ENCODE measurements around the gene DCHS1.
A peak's percentile ranks its signal among the peaks of the same experiment; 100 is the strongest.

Gene DCHS1

DNA sequence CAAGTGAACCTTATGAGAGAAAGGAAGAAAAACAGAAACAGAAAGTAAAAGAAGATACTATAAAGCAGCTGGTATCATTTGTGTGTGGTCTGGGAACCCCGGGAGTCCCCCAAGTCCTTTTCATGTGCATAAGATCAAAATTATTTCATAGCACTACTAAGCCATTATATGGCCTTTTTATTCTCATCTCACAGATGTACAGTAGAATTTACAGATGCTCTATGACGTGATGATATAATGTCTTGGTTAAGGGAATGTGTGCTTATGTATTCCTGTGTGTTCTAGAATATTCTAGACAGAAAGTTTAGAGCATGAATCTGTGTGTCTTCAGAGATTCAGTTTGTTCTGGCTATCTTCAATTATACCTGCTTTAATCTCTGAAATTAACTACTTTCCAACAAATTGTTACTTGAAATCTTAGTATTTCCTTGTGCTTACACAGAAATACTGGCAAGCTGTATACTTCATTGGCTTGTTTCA lies 27.8 kb downstream of the DCHS1 start:
- no peak for DNase-seq (ENCODE audit: low read depth)

DNA sequence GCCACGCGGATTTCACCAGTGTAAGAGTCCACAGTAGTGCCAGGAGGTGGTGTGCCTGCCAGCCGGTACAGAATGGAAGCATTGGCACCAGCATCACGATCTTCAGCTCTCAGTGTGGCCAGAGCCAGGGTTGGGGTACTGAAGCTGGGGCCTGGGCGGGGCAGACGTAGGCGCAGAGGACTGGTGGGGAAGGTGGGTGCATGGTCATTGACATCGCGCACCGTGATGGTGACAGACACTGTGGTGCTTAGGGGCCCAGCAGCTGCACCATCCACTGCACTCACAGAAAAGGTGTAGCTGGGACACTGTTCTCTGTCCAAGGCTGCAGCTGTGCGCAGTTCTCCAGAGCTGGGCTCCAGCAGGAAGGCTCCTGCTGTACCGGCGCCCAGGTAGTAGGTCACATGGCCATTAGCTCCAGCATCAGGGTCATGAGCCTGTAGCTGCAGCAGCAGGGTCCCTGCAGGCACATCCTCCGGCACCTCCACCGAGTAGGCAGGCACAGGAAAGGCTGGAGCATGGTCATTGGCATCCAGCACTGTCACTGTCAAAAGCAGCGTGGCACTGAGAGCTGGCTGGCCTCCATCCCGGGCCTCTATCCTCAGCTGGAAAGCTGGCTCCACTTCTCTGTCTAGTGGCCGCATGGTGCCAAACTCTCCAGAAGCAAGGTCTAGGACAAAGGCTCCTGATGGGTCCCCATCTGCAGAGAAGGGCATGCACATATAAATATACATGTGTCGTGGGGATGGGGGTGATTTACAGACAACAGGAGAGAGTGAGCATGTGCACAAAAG lies 28.4 kb downstream of the DCHS1 start:
- no peak for DNase-seq (ENCODE audit: low read depth)

DNA sequence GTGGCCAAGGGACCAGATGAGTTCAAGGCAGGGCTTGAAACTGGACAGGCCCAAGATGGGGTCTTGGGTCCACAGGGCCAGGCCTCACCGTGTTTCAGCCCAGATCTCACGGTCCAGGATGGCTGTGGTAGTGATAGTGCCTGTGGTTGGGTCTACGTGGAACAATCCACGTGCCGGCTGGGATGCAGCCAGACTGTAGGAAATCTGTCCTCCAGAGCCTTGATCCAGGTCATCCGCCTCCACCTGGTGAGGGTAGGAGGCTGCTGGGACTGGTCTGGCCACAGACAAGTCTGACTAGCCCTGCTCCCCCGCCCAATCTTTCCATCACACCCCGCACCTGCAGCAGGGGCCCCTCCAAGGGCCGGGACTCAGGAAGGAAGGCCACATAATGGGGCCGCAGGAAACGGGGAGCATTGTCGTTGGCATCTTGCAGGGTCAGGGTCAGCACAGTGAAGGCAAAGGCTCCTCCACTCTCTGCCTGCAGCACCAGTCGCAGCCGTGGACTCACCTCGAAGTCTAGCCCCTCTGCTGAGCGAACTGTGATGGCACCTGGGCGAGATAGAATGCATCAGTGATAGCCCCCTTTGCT lies 29.7 kb downstream of the DCHS1 start:
- no peak for DNase-seq (ENCODE audit: low read depth)

DNA sequence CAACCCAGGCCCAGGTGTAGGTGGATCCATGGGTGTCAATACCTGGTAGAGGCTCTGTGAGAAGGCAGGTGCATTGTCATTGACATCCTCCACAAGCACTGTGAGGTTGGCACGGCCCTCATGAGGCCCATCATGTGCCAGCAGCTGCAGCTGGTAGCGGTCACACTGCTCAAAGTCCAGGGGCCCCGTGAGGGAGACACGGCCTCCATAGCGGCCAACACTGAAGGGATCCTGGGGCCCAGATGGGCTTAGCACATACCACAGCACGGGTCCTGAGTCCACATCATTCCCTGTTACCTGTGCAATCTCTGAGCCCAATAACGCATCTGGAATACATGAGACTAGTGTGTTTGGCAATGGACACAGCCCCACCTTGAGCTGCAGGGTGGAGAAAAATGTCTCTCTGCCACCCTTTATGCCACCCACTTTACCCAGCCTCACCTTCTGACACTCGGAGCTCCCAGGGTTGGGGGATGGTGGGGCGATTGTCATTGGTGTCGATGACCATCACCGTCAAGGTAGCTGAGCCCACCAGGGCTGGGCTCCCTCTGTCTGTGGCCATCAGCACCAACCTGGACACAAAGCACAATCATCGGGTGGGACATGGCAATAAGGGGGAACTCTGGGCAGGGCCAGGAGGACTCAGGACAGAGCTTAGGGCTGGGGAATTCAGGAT lies 30.3 kb downstream of the DCHS1 start:
- DNase-seq (ENCODE audit: low read depth) = no peak

DNA sequence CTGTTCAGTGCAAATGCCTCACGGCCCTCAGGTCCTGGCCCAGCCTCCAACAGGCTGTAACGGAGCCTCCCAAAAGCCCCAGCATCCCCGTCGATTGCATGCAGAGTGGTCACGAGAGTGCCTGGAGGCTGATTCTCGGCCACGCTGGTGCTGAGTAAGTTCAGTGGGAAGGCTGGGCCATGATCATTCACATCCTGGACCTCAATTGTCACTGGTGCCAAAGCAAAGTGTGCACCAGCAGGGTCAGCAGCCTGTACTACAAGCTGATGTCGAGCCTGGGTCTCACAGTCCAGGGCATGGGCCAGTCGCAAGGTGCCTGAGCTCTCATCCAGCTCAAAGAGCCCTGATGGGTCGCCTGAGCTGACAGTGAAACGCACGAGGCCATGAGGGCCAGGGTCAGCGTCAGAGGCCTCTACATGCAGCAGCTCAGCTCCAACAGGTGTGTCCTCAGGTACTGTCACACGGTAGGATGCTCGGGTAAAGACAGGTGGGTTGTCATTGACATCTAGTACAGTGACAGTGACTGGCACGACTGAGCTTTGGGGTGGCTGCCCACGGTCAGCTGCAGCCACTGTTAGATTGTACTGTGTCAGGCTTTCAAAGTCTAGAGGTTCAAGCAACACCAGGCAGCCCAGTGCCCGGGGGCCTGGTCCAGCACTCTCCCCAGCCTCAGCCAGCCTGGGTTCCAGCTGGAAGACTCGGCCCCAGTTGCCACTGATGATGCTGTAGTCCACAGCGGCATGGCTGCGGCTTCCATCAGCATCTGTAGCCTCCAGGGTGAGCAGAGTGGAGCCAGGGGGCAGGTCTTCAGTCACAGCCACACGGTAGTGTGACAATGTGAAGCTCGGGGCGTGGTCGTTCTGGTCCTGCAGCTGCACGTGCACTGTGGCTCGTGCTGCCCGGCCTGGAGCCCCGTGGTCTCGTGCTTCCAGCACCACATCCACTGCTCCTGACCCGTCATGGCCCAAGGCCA lies 31.9 kb downstream of the DCHS1 start:
- DNase-seq (ENCODE audit: low read depth) = no peak

DNA sequence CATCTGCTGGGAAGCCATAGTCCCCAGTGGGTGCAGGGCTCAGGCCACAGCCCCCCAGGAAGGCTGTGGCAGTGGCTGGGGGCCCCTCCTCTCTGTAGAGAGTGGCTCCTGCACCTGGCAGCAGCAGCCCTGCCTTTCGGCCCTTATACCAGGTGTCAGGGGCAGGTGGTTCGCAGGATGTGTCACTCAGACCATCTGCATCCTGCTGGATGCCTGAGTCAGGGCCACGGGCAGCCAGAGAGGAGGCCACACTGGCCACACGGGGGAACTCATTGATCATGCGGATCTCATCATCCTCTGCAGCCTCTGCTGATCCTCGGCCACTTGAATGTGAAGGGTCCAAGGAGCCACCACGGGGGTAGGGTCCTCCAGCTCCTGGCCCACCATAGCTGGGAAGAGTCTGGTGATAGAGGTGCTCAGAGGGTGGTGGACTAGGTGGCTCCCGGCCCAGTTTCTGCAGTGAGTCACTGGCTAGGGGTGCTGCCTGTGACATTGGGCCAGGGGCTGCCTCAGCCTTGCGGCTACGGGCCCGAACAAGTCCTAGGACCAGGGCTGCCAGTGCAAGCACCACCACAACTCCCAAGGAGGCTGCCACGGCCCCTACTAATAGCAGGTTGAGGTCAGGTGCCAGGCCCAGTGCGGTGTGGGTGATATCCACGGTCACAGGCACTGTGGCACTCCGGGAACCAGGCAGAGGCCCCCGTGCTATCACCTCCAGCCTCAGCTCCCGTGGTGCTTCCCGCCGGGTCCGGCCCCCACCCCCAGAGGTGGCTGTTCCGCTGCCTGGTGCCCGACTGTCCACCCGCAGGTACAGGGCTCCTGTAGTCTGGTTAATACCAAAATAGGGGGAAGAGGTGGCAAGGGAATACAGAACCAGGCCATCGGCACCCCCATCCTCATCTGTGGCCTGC lies 33.1 kb downstream of the DCHS1 start:
- no peak for DNase-seq (ENCODE audit: low read depth)

DNA sequence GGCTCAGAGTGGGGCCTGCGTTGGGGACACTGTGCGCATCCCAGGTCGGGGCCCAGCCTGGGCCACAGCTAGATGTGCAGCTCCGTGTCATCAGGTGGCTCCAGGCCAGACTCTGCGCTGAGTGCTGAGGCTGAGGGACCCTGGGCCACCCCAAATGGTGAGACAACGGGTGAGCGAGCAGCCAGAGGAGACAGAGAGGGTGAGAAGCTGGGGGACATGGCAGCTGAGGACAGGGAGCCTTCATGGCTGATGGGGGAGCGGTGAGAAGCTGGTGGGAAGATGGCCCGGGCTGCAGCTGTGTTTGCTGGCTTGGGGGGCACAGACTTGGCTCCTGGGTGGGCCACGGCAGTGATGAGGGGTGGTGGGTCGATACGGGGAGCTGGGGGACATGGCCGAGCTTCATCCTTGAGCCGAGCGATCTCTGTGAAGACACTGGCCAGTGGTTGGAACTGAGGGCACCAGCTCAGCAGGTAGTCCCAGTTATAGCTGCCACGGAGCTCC lies 33.8 kb downstream of the DCHS1 start:
- DNase-seq (ENCODE audit: low read depth) = no peak

DNA sequence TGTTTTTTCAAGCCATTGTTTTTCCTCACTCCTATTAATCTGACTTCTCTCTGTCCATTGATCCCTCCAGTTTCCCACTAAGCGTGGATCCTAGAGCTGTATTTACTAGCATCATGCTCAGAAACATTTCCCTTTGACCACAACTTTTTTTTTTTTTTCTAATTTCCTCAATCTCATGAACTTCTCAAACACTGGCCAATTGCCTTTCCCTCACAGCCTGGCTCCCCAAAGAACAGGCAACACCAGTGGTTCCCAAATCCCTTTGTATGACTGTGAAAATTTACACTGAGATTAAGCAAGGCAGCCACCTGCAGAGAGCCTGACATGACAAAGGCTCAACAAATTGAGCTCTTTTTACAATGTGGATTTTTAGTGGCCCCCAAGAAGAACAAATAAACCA lies 35.0 kb downstream of the DCHS1 start:
- DNase-seq (ENCODE audit: low read depth) = no peak

DNA sequence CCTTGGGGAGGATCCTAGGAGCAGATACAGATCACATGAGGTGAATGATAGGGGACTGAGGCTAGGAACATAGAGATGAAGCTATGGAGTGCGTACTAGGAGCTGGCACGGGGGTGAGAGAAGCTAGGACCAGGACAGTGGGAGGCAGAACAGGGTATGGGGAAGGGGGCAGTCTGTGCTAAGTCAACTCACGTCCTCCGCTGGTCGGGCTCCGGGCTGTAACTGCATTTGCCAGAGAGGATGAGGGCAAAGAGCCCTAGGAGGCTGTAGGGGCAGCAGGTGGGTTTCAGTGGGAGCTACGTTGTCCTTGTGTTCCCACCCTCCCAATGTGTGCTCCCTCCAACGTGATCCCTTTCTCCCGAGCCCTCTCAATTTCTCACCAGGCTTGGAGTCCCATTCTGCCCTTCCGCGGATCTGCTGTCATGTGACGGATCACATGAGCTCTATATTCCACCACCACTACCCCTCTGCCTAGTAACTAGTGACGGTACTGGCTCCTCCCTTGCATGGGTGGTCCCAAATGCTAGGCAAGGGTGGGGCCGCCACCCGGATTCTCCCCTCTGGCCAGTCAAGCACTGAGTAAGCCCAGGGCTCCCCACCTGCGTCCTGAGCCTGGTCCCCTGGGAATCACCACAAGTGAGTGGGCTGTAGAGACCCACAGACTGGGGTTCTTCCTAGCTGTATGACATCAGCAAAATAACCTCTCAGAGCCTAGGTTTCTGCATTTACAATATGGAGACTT lies 36.4 kb downstream of the DCHS1 start, which contains the start of gene TPP1:
Gene TPP1 (minus strand): TSS at position 419 of the 742 bp plus-strand sequence. CDS start 22 bp downstream, at position 397.
- peak; percentile 85 for DNase-seq (ENCODE audit: low read depth)

DNA sequence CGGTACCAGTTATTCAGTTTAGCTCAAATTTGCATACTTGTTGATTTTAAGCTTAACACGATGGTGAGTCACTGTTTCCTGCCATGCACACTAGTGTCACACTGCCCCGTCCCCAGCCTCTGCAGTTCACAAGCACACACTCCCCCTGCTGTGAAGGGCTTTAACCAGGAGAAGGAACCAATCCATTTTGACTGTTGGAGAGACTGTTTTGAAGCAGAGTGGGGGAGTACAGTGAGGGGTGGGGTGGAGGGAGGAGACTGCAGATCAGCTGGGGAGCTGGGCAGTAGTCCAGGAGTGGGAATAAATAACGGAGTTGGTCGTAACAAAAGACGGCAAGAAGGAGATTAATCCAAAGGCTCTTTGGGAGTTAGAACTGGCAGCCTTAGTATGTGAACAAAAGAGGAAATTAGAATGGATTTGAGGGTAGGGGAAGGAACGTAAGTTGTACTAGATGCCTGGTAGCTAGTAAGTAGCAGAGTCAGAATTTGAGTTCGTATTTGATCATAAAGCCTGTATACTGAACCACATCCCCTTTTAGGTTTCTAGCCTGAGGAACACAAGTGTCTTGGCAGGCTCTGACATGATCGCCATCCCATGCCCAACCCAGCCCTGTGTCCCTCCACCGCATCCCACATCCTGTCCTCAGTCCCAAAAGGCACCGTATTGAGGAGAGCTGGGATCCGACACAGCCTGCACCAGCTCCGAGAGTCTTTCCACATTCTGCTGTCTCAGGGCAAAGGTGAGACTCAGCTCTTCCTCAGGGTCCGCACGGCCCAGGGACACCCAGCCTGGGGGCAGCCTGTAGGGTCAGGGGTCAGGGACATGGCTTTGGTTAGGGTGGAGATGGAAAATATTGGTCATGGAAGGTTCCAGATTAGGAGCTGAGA lies 37.2 kb downstream of the DCHS1 start:
- DNase-seq (ENCODE audit: low read depth) = no peak

DNA sequence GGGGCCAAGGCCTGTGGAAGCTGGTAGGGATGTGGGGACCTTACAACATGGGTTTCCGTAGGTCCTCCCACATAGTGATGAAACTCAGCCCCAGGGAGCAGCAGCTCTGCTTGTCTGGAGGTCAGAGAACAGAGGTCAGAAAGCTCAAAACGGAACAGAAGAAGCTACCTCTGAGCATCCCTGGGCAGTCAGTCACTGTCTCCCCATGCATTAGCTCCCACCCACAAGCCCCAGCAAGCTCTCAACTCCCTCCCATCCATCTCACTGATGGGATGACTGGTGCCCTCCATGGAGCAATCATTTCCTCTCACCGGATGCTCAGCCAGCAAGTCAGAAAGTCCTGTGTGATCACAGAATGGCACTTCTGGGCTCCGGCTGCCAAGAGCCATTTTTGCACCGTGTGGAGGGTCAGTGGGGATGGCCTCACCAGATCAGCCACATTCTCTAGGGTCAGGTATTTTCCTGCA lies 38.3 kb downstream of the DCHS1 start:
- no peak for DNase-seq (ENCODE audit: low read depth)

DNA sequence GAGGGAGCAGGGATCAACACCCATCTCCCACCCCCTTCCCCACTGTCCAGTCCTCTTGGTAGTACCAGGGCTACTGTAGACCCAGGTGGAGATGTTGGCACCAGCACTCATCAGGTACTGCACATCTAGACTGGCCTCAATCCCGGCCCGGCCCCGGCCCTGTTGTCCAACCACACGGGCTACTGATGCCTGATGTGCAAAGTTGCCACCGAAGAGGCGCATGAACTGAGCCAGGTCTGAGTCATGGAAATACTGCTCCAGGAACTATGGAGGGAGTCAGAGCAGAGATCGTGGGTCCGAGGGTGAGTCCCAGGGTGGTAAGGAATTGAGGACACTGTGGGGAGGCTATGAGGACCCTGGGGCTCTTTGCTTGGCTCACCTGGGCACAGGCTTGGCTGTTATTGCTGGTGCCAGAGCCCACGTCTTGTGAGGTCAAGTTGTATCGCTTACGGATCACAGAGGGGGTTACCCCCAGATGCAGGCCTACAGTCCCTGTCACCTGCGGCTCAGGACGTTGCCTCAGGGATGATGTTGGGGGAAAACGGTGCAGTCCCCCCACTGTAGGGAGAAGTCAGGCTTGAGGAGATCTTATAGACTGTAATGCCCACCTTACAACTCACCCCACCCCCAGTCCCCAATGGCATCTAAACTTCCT lies 38.9 kb downstream of the DCHS1 start:
- DNase-seq (ENCODE audit: low read depth) = no peak

DNA sequence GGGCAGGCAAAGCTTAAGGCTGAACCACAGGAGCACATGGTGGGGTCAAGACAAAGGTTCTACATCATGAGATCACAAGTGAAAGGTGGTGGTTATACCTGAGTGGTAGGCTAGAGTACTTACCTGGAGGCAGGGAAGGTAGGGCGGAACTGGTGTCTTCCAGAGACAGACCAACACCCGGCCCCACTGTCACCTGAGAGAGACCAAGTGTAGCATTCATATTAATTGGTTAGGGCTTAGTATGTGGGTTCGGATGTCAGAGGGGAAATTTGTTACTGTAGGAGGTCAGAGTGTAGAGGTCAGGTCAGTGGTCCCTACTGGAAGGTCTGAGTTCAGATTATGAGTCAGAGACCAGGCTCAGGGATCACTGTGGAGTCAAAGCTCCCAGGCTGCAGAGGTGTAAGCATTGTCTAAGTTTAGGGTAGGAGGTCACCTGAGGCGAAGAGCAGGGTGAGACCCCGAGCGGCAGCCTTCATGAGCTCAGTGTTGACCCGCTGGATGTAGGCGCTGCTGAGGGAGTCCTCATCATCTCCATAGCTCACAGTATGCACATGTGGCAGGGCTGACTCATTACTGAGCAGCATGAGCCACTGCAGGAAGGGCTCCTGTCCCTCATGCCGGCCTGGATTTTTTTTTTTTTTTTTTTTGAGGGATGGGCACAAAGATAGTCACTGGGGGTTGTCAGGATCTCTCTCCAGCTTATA lies 39.6 kb downstream of the DCHS1 start:
- DNase-seq (ENCODE audit: low read depth) = no peak

DNA sequence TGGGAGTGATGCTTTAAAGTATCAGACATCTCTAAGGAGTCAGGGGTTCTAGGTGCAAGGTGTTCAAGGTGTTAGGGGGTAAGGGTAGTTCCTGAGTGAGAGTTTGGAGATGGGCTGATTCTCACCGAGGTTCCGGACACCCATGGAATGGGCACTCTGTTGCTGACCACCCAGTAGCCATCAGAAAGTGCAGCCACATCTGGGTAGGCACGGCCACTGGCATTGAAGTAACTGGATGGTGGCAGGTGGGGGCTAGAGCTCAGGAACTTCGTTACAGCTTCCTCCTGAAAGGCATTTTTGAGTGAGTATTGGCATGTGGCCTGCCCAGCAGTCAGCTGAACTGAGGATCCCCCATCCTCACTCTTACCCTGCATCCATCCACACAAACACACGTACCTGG lies 40.6 kb downstream of the DCHS1 start:
- DNase-seq (ENCODE audit: low read depth) = no peak

DNA sequence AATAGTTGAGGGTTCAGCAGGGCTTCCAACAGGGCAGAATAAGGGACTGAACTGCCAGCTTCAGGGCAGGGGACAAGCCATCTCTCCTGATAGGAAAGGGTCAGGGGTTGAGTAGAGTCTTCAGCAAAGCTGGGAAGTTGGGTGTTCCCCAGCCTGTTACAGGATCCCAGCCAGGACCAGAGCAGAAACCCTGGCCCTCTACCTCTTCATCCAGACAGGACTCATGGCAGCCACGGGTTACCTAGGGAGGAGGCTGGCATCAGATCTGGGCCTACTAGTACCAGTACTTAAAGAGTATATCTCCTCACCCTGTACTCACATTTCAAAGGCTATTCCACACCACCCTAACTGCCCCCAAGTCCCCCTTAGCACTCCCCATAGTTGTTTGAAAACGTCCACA lies 41.2 kb downstream of the DCHS1 start:
- no peak for DNase-seq (ENCODE audit: low read depth)

DNA sequence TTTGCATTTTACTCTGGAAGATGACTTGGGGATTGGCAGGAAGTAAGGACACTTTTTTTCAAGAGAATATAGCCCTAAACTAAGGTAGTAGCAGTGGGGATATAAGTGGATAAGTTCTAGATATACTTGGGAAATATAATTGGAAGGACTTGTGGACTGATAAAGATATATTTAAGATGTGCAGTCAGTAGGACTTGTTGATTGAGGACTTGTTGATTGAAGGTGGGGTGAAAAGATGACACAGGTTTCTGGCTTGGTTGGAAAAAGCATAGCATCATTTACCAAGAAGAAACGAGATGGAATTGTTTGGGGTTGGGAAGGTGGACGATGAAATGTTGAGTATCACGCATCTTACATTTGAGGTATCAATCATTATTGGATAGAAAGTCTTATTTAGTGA lies 42.1 kb downstream of the DCHS1 start:
- DNase-seq (ENCODE audit: low read depth) = no peak

DNA sequence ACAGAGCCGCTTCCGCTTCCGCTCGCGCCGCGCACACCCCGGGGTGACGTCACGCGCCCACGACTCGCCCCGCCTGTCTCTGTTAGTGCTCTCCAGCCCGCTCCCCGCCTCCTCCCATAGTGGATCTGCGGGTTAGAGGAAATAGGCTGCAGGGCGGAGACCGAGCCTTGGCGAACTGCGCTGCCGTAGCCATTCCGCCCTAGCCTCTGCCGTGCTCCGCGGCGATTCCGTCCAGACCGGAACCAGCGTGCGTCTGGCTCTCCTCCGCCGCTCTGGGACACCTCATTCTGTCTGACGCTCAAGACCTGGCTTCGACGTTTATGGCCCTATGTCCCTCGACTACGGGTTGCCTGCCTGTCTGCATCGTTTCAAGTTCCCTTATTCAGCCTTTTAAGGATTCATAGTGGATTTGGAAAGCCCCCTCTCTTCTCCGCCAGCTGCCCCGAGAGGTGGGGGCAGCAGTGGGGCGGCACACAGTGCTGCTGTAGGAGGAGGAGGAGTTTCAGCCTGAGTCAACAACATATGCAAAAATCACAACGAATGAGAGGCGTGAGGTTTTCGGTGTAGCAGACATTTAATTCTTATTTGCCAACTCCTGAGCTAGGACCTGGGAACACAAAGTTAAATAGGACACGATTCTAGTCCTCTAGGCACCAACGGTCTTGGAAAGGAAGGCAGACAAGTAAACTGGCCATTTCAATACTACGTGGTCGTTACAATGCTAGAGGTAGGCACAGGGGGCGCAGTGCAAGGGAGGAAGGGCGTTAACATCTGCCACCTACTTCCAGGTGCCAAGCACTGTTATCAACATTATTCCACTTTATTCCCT lies 43.2 kb downstream of the DCHS1 start, which contains the start of gene TAF10:
Gene TAF10 (minus strand): TSS at position 4 of the 829 bp plus-strand sequence. CDS start 27 bp downstream, outside the sequence.
- DNase-seq (ENCODE audit: low read depth) = peak; percentile 93
